ENCODE data around the gene RBX1.
"Not testable (repeated sequence)": the region's sequence is repeated elsewhere in the genome, so short reads cannot be mapped to it uniquely, and the experiment has no call there.

Gene RBX1

GRCh38 chr22:40991298-40991697 lies 40.1 kb downstream of the RBX1 start:
- no peak for DNase-seq
- no peak for TF ChIP-seq CTCF (IDR thresholded peaks at IDR 0.05; ENCODE audit: low read depth, low read length)
- no peak overlapping the region for H3K4me3 ChIP-seq (ENCODE audit: low read depth, low read length)
- H3K9me3 ChIP-seq: no peaks in the 10 kb centered on the region
- no peaks in the 10 kb centered on the region; the same call in 1 of the 2 replicates for H3K27me3 ChIP-seq
- no peaks in the 10 kb centered on the region for H3K36me3 ChIP-seq
- no peaks in the 10 kb centered on the region for H3K4me1 ChIP-seq

GRCh38 chr22:40995821-40996220 lies 44.6 kb downstream of the RBX1 start:
- Histone ChIP-seq H3K4me3 (ENCODE audit: low read depth, low read length) (no peak overlapping the region), H3K4me1 (no peaks in the 10 kb centered on the region), H3K9me3 (no peaks in the 10 kb centered on the region), H3K27me3 (no peaks in the 10 kb centered on the region; the same call in 1 of the 2 replicates), H3K36me3 (no peaks in the 10 kb centered on the region)
- TF ChIP-seq CTCF (IDR thresholded peaks at IDR 0.05; ENCODE audit: low read depth, low read length): no peak
- no peak for DNase-seq

- Histone ChIP-seq H3K27me3 (no peaks in the 10 kb centered on the region), H3K9me3 (no peaks in the 10 kb centered on the region), H3K4me1 (peaks cover 3% of the 10 kb centered on the region; the same call in 1 of the 2 replicates), H3K4me3 (ENCODE audit: low read depth, low read length) (no peak overlapping the region), H3K36me3 (no peaks in the 10 kb centered on the region)
- no peak for TF ChIP-seq CTCF (IDR thresholded peaks at IDR 0.05; ENCODE audit: low read depth, low read length)
- DNase-seq: no peak
These were observed 46.3 kb downstream of the RBX1 start for GRCh38 chr22:40997520-40997919.

GRCh38 chr22:41000040-41000565 lies 48.9 kb downstream of the RBX1 start:
- Histone ChIP-seq H3K9me3 (no peaks in the 10 kb centered on the region), H3K27me3 (no peaks in the 10 kb centered on the region; the same call in 1 of the 2 replicates), H3K4me1 (peaks cover 3% of the 10 kb centered on the region), H3K36me3 (no peaks in the 10 kb centered on the region), H3K4me3 (ENCODE audit: low read depth, low read length) (no peak overlapping the region)
- TF ChIP-seq CTCF (IDR thresholded peaks at IDR 0.05; ENCODE audit: low read depth, low read length): no peak
- DNase-seq: no peak

GRCh38 chr22:41000941-41001721 lies 50.0 kb downstream of the RBX1 start:
- DNase-seq: no peak
- no peak for TF ChIP-seq CTCF (IDR thresholded peaks at IDR 0.05; ENCODE audit: low read depth, low read length)
- peaks cover 3% of the 10 kb centered on the region for H3K4me1 ChIP-seq

GRCh38 chr22:41001722-41002122 lies 50.5 kb downstream of the RBX1 start:
- no peaks in the 10 kb centered on the region for H3K9me3 ChIP-seq
- no peak for DNase-seq
- H3K4me3 ChIP-seq (ENCODE audit: low read depth, low read length): no peak overlapping the region
- H3K27me3 ChIP-seq: no peaks in the 10 kb centered on the region; the same call in 1 of the 2 replicates
- no peak for TF ChIP-seq CTCF (IDR thresholded peaks at IDR 0.05; ENCODE audit: low read depth, low read length)
- H3K4me1 ChIP-seq: peaks cover 3% of the 10 kb centered on the region
- H3K36me3 ChIP-seq: no peaks in the 10 kb centered on the region

More at GRCh38 chr22:41000941-41001721, 50.0 kb downstream of the RBX1 start:
- H3K36me3 ChIP-seq: no peaks in the 10 kb centered on the region
- H3K4me3 ChIP-seq (ENCODE audit: low read depth, low read length): no peak overlapping the region
- H3K27me3 ChIP-seq: no peaks in the 10 kb centered on the region; the same call in 1 of the 2 replicates
- H3K9me3 ChIP-seq: no peaks in the 10 kb centered on the region

GRCh38 chr22:41002386-41002785 lies 51.2 kb downstream of the RBX1 start:
- not testable (repeated sequence) for H3K36me3 ChIP-seq; H3K4me3 ChIP-seq (ENCODE audit: low read depth, low read length); H3K27me3 ChIP-seq; H3K4me1 ChIP-seq; DNase-seq; H3K9me3 ChIP-seq

Measured in BE2C (cell line).